Muscle layer of colon (tissue), 2 donors: ENCODE data around the gene ATAD2B.

Experiments
- H3K27ac ChIP-seq: one replicate; pipeline ENCODE4 v1.7.0; 2013; ENCODE audit warnings: low read depth, mild to moderate bottlenecking, low read length, moderate library complexity
- H3K27me3 ChIP-seq, 2 donors: one replicate each; pipeline ENCODE4 v1.7.0; 2013; ENCODE audit warnings: low read length in 2 of 2, mild to moderate bottlenecking in 2 of 2; ENCODE audit not compliant: insufficient read depth in 2 of 2, control insufficient read depth in 1 of 2
- H3K36me3 ChIP-seq: one replicate; pipeline ENCODE4 v1.7.0; 2013; ENCODE audit warnings: mild to moderate bottlenecking, low read length; ENCODE audit not compliant: insufficient read depth
- H3K4me1 ChIP-seq: one replicate; pipeline ENCODE4 v1.7.0; 2013; ENCODE audit warnings: mild to moderate bottlenecking, low read length; ENCODE audit not compliant: insufficient read depth
- H3K4me3 ChIP-seq, 2 donors: one replicate each; pipeline ENCODE4 v1.7.0; 2013; ENCODE audit warnings: low read length in 2 of 2, low read depth in 1 of 2, mild to moderate bottlenecking in 1 of 2, moderate library complexity in 1 of 2
- H3K9ac ChIP-seq: one replicate; pipeline ENCODE4 v1.7.0; 2013; ENCODE audit warnings: low read length
- H3K9me3 ChIP-seq: one replicate; pipeline ENCODE4 v1.7.0; 2013; ENCODE audit warnings: mild to moderate bottlenecking, low read length
- donor health status: abdominal sarcoma.
- donor health status: Adenocarcinoma of cecum.

Gene ATAD2B

DNA sequence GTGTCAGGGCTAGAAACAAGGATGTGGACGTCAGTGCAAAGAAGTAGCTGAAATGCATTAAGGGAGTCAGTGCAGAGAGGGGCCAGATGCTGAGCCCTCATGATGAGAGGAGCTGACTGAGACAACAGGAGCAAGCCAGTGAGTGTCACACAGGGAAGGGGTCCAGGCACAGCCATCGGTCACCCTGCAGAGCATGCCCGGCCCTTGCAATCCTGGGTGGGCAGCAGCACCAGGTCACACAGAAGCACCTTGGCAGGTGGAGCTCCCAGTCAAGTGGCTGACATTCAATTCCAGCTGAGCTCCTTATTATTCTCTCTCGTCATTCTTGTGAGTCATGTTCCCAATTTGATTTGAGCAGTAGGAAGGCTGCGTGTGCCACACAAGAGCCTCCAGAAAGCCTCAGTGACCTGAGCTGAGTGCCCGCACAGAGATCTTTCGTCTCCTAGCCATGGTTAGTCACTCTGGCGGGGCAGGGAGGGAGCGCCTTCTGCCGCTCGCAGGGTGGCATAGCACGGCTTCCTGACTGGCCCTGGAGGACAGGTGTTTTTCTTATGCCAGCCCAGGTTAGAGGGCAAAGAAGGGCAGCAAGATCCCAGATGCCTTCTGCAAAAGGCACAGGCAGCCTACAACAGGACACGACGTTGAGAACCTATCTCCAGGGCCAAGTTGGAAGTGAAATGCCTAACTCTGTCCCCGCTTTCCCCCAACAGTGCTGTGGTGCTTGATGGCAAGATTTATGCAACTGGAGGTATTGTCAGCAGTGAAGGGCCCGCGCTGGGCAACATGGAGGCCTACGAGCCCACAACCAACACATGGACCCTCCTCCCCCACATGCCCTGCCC lies 220.9 kb downstream of the ATAD2B start:
- H3K9ac ChIP-seq = no peak overlapping the region
- no peak overlapping the region for H3K4me3 ChIP-seq
- no peak overlapping the region for H3K27ac ChIP-seq
- H3K27me3 ChIP-seq = no peaks in the 10 kb centered on the region
- H3K9me3 ChIP-seq = no peaks in the 10 kb centered on the region
- peaks cover 6% of the 10 kb centered on the region for H3K4me1 ChIP-seq
- peaks cover 19% of the 10 kb centered on the region for H3K36me3 ChIP-seq

DNA sequence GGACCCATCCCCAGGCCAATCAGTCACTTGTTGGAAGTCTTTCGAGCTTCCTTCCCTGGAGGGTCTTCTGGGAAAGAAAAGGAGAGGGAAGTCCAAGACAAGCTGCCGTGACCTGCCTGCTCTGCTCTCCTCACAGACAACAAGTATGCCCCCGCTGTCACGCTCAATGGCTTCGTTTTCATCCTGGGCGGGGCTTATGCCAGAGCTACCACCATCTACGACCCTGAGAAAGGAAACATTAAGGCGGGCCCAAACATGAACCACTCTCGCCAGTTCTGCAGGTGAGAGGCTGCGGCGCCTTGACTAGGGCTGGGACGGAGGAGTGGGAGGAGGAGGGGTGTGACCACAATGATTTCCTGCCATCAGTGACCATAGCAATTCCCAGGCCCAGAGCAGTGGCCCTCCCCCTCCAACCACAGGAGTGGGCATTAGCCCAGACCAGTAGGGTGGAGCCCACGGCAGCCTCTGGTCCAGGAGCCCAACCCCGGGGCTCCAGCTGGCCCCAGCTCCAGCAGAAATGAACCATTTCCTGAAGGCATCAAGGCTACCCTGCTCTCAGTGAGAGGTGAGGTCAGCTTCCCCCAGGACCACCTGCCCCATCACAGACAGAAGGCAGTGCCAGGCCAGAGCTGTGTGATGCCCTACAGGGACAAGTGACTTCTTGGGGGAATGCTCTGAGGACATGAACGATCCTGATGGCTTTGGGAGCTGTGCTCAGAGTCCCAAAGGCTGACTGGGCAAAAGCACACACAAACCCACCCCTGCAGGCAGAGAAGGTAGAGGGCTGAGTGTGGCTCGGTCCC lies 223.1 kb downstream of the ATAD2B start:
- Histone ChIP-seq H3K36me3 (peaks cover 34% of the 10 kb centered on the region), H3K9ac (no peak overlapping the region), H3K4me3 (no peak overlapping the region), H3K4me1 (peaks cover 11% of the 10 kb centered on the region), H3K9me3 (no peaks in the 10 kb centered on the region), H3K27me3 (no peaks in the 10 kb centered on the region), H3K27ac (no peak overlapping the region)

DNA sequence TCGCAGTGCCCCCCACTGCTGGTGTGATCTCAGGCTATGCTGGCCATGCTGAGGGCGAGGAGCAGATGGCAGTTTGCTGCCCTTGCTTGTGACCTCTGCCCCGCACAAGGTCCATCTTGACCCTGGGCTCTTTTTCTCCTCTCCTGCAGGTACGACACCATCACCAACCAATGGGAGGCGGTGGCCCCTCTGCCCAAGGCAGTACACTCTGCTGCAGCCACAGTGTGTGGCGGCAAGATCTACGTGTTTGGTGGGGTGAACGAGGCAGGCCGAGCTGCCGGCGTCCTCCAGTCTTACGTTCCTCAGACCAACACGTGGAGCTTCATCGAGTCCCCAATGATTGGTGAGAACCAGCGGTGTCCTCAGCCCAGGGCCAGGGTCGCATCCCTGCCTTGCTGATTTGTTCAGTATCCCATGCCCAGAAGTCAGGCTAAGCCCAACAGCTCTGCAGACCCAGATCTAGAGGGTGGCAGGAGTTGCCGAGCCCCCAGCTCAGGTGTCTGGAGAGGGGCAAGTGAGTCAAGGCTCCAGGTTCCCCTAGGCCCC lies 223.8 kb downstream of the ATAD2B start:
- H3K36me3 ChIP-seq = peaks cover 34% of the 10 kb centered on the region
- peaks cover 15% of the 10 kb centered on the region for H3K4me1 ChIP-seq
- H3K9ac ChIP-seq = no peak overlapping the region
- H3K9me3 ChIP-seq = no peaks in the 10 kb centered on the region
- no peak overlapping the region for H3K4me3 ChIP-seq
- H3K27me3 ChIP-seq = no peaks in the 10 kb centered on the region
- no peak overlapping the region for H3K27ac ChIP-seq

DNA sequence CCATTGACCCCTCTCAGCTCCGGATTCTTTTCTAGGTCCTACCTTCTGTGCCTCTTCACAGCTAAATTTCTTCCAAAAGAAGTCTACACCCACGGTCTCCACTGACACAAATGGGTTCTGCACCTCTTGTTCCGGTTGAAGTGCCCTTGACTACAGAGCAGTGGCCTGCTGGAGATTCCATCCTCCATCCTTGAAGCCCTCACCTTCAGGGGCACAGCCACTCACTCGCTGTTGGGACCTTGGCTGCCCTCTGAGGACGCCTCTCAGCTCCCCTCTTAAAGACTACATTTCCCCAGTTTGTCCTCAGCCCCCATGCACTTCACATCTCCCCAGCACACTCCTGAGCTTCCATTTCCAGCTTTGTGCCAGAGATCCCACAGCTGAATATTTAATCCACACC lies 226.3 kb downstream of the ATAD2B start:
- Histone ChIP-seq H3K4me1 (peaks cover 9% of the 10 kb centered on the region), H3K9me3 (no peaks in the 10 kb centered on the region), H3K27me3 (no peaks in the 10 kb centered on the region), H3K36me3 (peaks cover 49% of the 10 kb centered on the region), H3K4me3 (no peak overlapping the region), H3K27ac (no peak overlapping the region), H3K9ac (no peak overlapping the region)

DNA sequence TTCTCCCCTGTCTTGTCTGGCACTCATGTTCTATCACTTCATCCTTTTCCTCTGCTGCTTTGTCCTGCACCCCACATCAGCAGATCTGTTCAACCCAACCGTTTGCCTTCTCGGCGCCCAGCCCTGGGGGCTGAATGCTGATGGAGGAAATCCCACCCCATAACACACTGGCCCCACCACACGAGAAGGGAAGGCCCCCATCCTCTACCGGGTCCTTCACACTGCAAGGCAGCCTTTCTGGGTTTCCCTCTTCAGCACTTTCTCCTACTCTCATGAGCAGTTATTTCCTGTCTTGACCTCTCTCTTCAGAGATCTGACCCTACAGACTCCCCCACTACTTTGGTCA lies 227.4 kb downstream of the ATAD2B start:
- no peak overlapping the region for H3K27ac ChIP-seq
- H3K36me3 ChIP-seq = peaks cover 52% of the 10 kb centered on the region
- H3K27me3 ChIP-seq = no peaks in the 10 kb centered on the region

DNA sequence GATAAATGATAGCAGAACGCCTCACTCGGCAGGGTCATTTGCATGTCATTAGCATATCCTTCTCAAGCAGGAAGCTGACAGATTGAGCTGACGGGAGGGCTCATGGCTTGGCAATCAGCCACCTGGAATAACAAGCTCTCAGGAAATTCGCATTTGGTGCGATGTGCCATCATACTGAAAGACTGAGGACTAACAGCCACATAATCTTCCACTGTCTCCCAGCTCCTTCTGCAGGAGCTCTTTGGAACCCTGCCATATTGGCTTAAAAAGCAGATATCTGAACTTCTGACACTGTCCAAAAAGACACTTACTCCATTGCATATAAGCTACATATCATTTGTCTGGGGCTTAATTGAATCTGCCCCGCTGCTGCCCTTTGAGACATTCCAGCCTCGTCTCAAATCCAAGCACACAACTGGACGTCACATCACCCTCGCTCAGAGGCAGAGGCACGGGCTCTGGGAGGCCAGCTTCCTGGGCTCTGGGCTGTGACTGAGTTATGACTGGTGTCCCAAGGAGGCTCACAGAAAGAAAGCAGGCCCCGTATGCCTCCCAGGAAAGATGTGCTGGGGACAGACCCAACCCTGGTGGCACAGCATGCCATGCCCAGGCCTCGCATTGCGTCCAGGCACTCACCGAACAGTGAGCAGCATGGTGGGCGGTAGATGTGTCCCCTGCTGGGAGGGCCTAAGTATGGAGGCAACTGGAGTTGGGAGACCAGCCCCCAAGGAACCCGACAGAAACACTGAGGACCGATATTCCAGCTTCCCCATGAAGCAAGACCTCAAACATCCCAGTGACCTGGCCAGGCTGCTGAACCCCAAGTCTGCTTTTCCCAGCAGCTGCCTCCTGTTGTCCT lies 228.0 kb downstream of the ATAD2B start:
- H3K4me3 ChIP-seq = no peak overlapping the region
- H3K36me3 ChIP-seq = peaks cover 57% of the 10 kb centered on the region
- H3K27ac ChIP-seq = no peak overlapping the region
- peaks cover 9% of the 10 kb centered on the region for H3K4me1 ChIP-seq
- H3K9me3 ChIP-seq = no peaks in the 10 kb centered on the region
- H3K9ac ChIP-seq = no peak overlapping the region
- no peaks in the 10 kb centered on the region for H3K27me3 ChIP-seq

More for the DNA sequence above, 227.4 kb downstream of the ATAD2B start:
- Histone ChIP-seq H3K9ac (no peak overlapping the region), H3K4me3 (no peak overlapping the region), H3K9me3 (no peaks in the 10 kb centered on the region), H3K4me1 (peaks cover 9% of the 10 kb centered on the region)
